ENCODE measurements around the gene GPC6. TPM values are rescaled to one million over a fixed set of nuclear protein-coding genes. Genes with fewer than 3 reads are reported as not detected.

Gene GPC6
- total RNA-seq, 4 donors from 2014 or later: 6.7 to 67.2 (median 11.1) TPM

DNA sequence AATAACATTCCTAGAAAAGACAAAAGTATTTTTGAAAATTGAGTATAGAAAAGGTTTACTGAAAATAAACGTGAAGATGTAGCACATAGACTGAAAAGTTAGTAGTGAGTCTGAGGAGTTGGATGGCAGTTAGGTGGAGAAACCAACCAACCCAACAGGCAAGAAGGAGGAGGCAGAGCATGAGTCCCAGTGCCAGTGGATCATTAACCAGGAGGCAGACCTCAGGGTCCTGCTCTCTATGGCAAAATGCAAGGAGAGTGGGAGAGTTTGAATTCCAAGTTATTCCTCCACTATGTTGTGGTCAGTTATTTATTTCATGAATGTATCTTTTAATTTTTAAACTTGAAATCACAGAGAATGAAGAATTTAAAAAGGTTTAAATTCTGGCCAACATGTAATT is 446.4 kb downstream of the GPC6 start:
- DNase-seq: no peak
- H3K36me3 ChIP-seq: no peaks in the 10 kb centered on the region
- H3K4me1 ChIP-seq: no peaks in the 10 kb centered on the region
- H3K27ac ChIP-seq: no peak overlapping the region
- no peaks in the 10 kb centered on the region for H3K27me3 ChIP-seq
- H3K4me3 ChIP-seq: no peak overlapping the region
- intact Hi-C loops (cut with DNase I; ENCODE audit: low total_unique reads): no loop called here
- TF ChIP-seq CTCF (IDR thresholded peaks at IDR 0.05) (no peak), POLR2A (IDR thresholded peaks at IDR 0.05) (no peak)
- no peaks in the 10 kb centered on the region for H3K9me3 ChIP-seq

DNA sequence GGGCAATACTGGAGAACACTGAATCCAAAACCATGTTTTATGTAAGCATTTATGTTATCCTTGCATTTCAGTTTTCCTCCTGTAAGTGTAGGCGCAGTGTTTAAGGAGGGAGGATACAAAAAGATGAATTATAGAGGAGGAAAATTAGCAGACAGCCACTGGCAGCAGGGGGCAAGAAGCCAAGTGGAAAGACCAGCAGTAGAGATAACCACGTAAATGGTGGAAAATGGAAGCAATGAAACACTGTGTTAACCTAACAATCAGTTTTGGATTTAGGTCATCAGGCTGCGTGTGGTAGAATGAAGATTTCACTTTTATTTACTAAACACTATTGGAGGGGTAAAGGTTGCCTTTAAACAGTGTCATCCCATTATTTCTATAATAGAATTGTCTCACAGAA is 447.3 kb downstream of the GPC6 start:
- Histone ChIP-seq H3K4me3 (no peak overlapping the region), H3K4me1 (no peaks in the 10 kb centered on the region), H3K27ac (no peak overlapping the region), H3K27me3 (no peaks in the 10 kb centered on the region), H3K36me3 (no peaks in the 10 kb centered on the region), H3K9me3 (no peaks in the 10 kb centered on the region)
- no peak for DNase-seq
- TF ChIP-seq POLR2A (IDR thresholded peaks at IDR 0.05): no peak
- no peak for TF ChIP-seq CTCF (IDR thresholded peaks at IDR 0.05)
- intact Hi-C loops (cut with DNase I; ENCODE audit: low total_unique reads): no loop called here

GRCh38 chr13:93674337-93674755 is 447.7 kb downstream of the GPC6 start:
- DNase-seq: no peak
- intact Hi-C loops (cut with DNase I; ENCODE audit: low total_unique reads): no loop called here

GRCh38 chr13:93680329-93680728 is 453.7 kb downstream of the GPC6 start:
- no peaks in the 10 kb centered on the region for H3K36me3 ChIP-seq
- no peak overlapping the region for H3K27ac ChIP-seq
- no peak overlapping the region for H3K4me3 ChIP-seq
- H3K27me3 ChIP-seq: no peaks in the 10 kb centered on the region
- no peaks in the 10 kb centered on the region for H3K9me3 ChIP-seq
- DNase-seq: no peak
- H3K4me1 ChIP-seq: no peaks in the 10 kb centered on the region
- no peak for TF ChIP-seq CTCF (IDR thresholded peaks at IDR 0.05)
- no peak for TF ChIP-seq POLR2A (IDR thresholded peaks at IDR 0.05)
- intact Hi-C loops (cut with DNase I; ENCODE audit: low total_unique reads): no loop called here

More at GRCh38 chr13:93674337-93674755, 447.7 kb downstream of the GPC6 start:
- no peaks in the 10 kb centered on the region for H3K27me3 ChIP-seq
- no peak for TF ChIP-seq CTCF (IDR thresholded peaks at IDR 0.05)
- no peak for TF ChIP-seq POLR2A (IDR thresholded peaks at IDR 0.05)
- H3K27ac ChIP-seq: no peak overlapping the region
- no peak overlapping the region for H3K4me3 ChIP-seq
- no peaks in the 10 kb centered on the region for H3K9me3 ChIP-seq
- H3K36me3 ChIP-seq: no peaks in the 10 kb centered on the region
- H3K4me1 ChIP-seq: no peaks in the 10 kb centered on the region

GRCh38 chr13:93685900-93686299 is 459.3 kb downstream of the GPC6 start:
- no peaks in the 10 kb centered on the region for H3K4me1 ChIP-seq
- H3K4me3 ChIP-seq: no peak overlapping the region
- no peak overlapping the region for H3K27ac ChIP-seq
- H3K36me3 ChIP-seq: no peaks in the 10 kb centered on the region
- no peaks in the 10 kb centered on the region for H3K27me3 ChIP-seq
- TF ChIP-seq POLR2A (IDR thresholded peaks at IDR 0.05): no peak
- no peak for TF ChIP-seq CTCF (IDR thresholded peaks at IDR 0.05)
- H3K9me3 ChIP-seq: no peaks in the 10 kb centered on the region
- intact Hi-C loops (cut with DNase I; ENCODE audit: low total_unique reads): no loop called here
- DNase-seq: no peak

Data from uterus (tissue), 4 donors.